ENCODE measurements around the gene DNAH11. TPM values are rescaled to one million over a fixed set of nuclear protein-coding genes. Genes with fewer than 3 reads are reported as not detected.
"Not testable (repeated sequence)": the region's sequence is repeated elsewhere in the genome, so short reads cannot be mapped to it uniquely, and the experiment has no call there.

Gene DNAH11
- total and polyA plus RNA-seq, 2 donors = 3.9 to 4.9 TPM

- 26% methylated on average over 6 of the region's 6 CpGs for WGBS
- no peaks in the 10 kb centered on the region for H3K36me3 ChIP-seq (ENCODE audit: control insufficient read depth in 2 of 2, insufficient read depth in 2 of 2, low read length in 1 of 2)
- peak overlapping the region; percentile 60 to 78 for H3K27ac ChIP-seq (ENCODE audit: low read depth in 1 of 2, low read length in 1 of 2)
- H3K9me3 ChIP-seq (ENCODE audit: control insufficient read depth in 2 of 2, insufficient read depth in 1 of 2, low read length in 1 of 2) = no peaks in the 10 kb centered on the region
- H3K27me3 ChIP-seq (ENCODE audit: control insufficient read depth in 2 of 2, insufficient read depth in 1 of 2, low read length in 1 of 2) = no peaks in the 10 kb centered on the region
- DNase-seq (ENCODE audit: low read depth in 6 of 9, low spot score in 9 of 9) = peak; percentile 2 to 63 (median 9)
- no peak overlapping the region for H3K4me3 ChIP-seq (ENCODE audit: low read length in 2 of 2)
- H3K4me1 ChIP-seq (ENCODE audit: control insufficient read depth in 2 of 2, insufficient read depth in 2 of 2, low read length in 2 of 2) = peaks cover 5 to 12% of the 10 kb centered on the region in 2 donors
Observed at GRCh38 chr7:21851559-21851967, 308.7 kb downstream of the DNAH11 start.

GRCh38 chr7:21865631-21866204 is 322.9 kb downstream of the DNAH11 start:
- WGBS = 81% methylated on average over 7 of the region's 7 CpGs
- H3K27ac ChIP-seq (ENCODE audit: low read depth in 1 of 2, low read length in 1 of 2); H3K9me3 ChIP-seq (ENCODE audit: control insufficient read depth in 2 of 2, insufficient read depth in 1 of 2, low read length in 1 of 2); DNase-seq (ENCODE audit: low read depth in 6 of 9, low spot score in 9 of 9); H3K27me3 ChIP-seq (ENCODE audit: control insufficient read depth in 2 of 2, insufficient read depth in 1 of 2, low read length in 1 of 2); H3K4me1 ChIP-seq (ENCODE audit: control insufficient read depth in 2 of 2, insufficient read depth in 2 of 2, low read length in 2 of 2); H3K4me3 ChIP-seq (ENCODE audit: low read length in 2 of 2); H3K36me3 ChIP-seq (ENCODE audit: control insufficient read depth in 2 of 2, insufficient read depth in 2 of 2, low read length in 1 of 2): not testable (repeated sequence)

- no peak overlapping the region for H3K27ac ChIP-seq (ENCODE audit: low read depth in 1 of 2, low read length in 1 of 2)
- no peak for DNase-seq (ENCODE audit: low read depth in 6 of 9, low spot score in 9 of 9)
- no peaks in the 10 kb centered on the region for H3K36me3 ChIP-seq (ENCODE audit: control insufficient read depth in 2 of 2, insufficient read depth in 2 of 2, low read length in 1 of 2)
- WGBS = 94% methylated on average over 1 of the region's 1 CpG
- H3K27me3 ChIP-seq (ENCODE audit: control insufficient read depth in 2 of 2, insufficient read depth in 1 of 2, low read length in 1 of 2) = no peaks in the 10 kb centered on the region
- no peaks in the 10 kb centered on the region for H3K4me1 ChIP-seq (ENCODE audit: control insufficient read depth in 2 of 2, insufficient read depth in 2 of 2, low read length in 2 of 2)
- H3K4me3 ChIP-seq (ENCODE audit: low read length in 2 of 2) = no peak overlapping the region
- no peaks in the 10 kb centered on the region for H3K9me3 ChIP-seq (ENCODE audit: control insufficient read depth in 2 of 2, insufficient read depth in 1 of 2, low read length in 1 of 2)
Observed at GRCh38 chr7:21866731-21867130, 323.9 kb downstream of the DNAH11 start.

GRCh38 chr7:21867226-21867625 is 324.4 kb downstream of the DNAH11 start:
- H3K4me3 ChIP-seq (ENCODE audit: low read length in 2 of 2) = no peak overlapping the region
- no peak for DNase-seq (ENCODE audit: low read depth in 6 of 9, low spot score in 9 of 9)
- H3K9me3 ChIP-seq (ENCODE audit: control insufficient read depth in 2 of 2, insufficient read depth in 1 of 2, low read length in 1 of 2) = no peaks in the 10 kb centered on the region

GRCh38 chr7:21867816-21868575 is 325.2 kb downstream of the DNAH11 start:
- H3K36me3 ChIP-seq (ENCODE audit: control insufficient read depth in 2 of 2, insufficient read depth in 2 of 2, low read length in 1 of 2) = no peaks in the 10 kb centered on the region
- 97% methylated on average over 8 of the region's 8 CpGs for WGBS
- H3K9me3 ChIP-seq (ENCODE audit: control insufficient read depth in 2 of 2, insufficient read depth in 1 of 2, low read length in 1 of 2) = no peaks in the 10 kb centered on the region
- no peaks in the 10 kb centered on the region for H3K4me1 ChIP-seq (ENCODE audit: control insufficient read depth in 2 of 2, insufficient read depth in 2 of 2, low read length in 2 of 2)
- no peak for DNase-seq (ENCODE audit: low read depth in 6 of 9, low spot score in 9 of 9)
- H3K4me3 ChIP-seq (ENCODE audit: low read length in 2 of 2) = no peak overlapping the region
- no peaks in the 10 kb centered on the region for H3K27me3 ChIP-seq (ENCODE audit: control insufficient read depth in 2 of 2, insufficient read depth in 1 of 2, low read length in 1 of 2)
- H3K27ac ChIP-seq (ENCODE audit: low read depth in 1 of 2, low read length in 1 of 2) = no peak overlapping the region

More at GRCh38 chr7:21867226-21867625, 324.4 kb downstream of the DNAH11 start:
- Histone ChIP-seq H3K36me3 (ENCODE audit: control insufficient read depth in 2 of 2, insufficient read depth in 2 of 2, low read length in 1 of 2) (no peaks in the 10 kb centered on the region), H3K27me3 (ENCODE audit: control insufficient read depth in 2 of 2, insufficient read depth in 1 of 2, low read length in 1 of 2) (no peaks in the 10 kb centered on the region), H3K4me1 (ENCODE audit: control insufficient read depth in 2 of 2, insufficient read depth in 2 of 2, low read length in 2 of 2) (no peaks in the 10 kb centered on the region), H3K27ac (ENCODE audit: low read depth in 1 of 2, low read length in 1 of 2) (no peak overlapping the region)

- DNase-seq (ENCODE audit: low read depth in 6 of 9, low spot score in 9 of 9) = no peak
- Histone ChIP-seq H3K36me3 (ENCODE audit: control insufficient read depth in 2 of 2, insufficient read depth in 2 of 2, low read length in 1 of 2) (no peaks in the 10 kb centered on the region), H3K4me3 (ENCODE audit: low read length in 2 of 2) (no peak overlapping the region), H3K9me3 (ENCODE audit: control insufficient read depth in 2 of 2, insufficient read depth in 1 of 2, low read length in 1 of 2) (no peaks in the 10 kb centered on the region), H3K27ac (ENCODE audit: low read depth in 1 of 2, low read length in 1 of 2) (no peak overlapping the region), H3K4me1 (ENCODE audit: control insufficient read depth in 2 of 2, insufficient read depth in 2 of 2, low read length in 2 of 2) (no peaks in the 10 kb centered on the region), H3K27me3 (ENCODE audit: control insufficient read depth in 2 of 2, insufficient read depth in 1 of 2, low read length in 1 of 2) (no peaks in the 10 kb centered on the region)
- 90% methylated on average over 3 of the region's 3 CpGs for WGBS
Observed at GRCh38 chr7:21868576-21868850, 325.7 kb downstream of the DNAH11 start.

- Histone ChIP-seq H3K27me3 (ENCODE audit: control insufficient read depth in 2 of 2, insufficient read depth in 1 of 2, low read length in 1 of 2) (no peaks in the 10 kb centered on the region), H3K27ac (ENCODE audit: low read depth in 1 of 2, low read length in 1 of 2) (no peak overlapping the region), H3K4me3 (ENCODE audit: low read length in 2 of 2) (no peak overlapping the region), H3K9me3 (ENCODE audit: control insufficient read depth in 2 of 2, insufficient read depth in 1 of 2, low read length in 1 of 2) (no peaks in the 10 kb centered on the region), H3K36me3 (ENCODE audit: control insufficient read depth in 2 of 2, insufficient read depth in 2 of 2, low read length in 1 of 2) (no peaks in the 10 kb centered on the region), H3K4me1 (ENCODE audit: control insufficient read depth in 2 of 2, insufficient read depth in 2 of 2, low read length in 2 of 2) (no peaks in the 10 kb centered on the region)
- WGBS = 76% methylated on average over 5 of the region's 5 CpGs
- DNase-seq (ENCODE audit: low read depth in 6 of 9, low spot score in 9 of 9) = no peak
Observed at GRCh38 chr7:21869785-21870402, 327.1 kb downstream of the DNAH11 start.

GRCh38 chr7:21883069-21883468 is 340.2 kb downstream of the DNAH11 start:
- WGBS = 99% methylated on average over 3 of the region's 3 CpGs
- Histone ChIP-seq H3K36me3 (ENCODE audit: control insufficient read depth in 2 of 2, insufficient read depth in 2 of 2, low read length in 1 of 2) (no peaks in the 10 kb centered on the region), H3K27ac (ENCODE audit: low read depth in 1 of 2, low read length in 1 of 2) (no peak overlapping the region), H3K27me3 (ENCODE audit: control insufficient read depth in 2 of 2, insufficient read depth in 1 of 2, low read length in 1 of 2) (no peaks in the 10 kb centered on the region), H3K4me1 (ENCODE audit: control insufficient read depth in 2 of 2, insufficient read depth in 2 of 2, low read length in 2 of 2) (no peaks in the 10 kb centered on the region), H3K4me3 (ENCODE audit: low read length in 2 of 2) (no peak overlapping the region), H3K9me3 (ENCODE audit: control insufficient read depth in 2 of 2, insufficient read depth in 1 of 2, low read length in 1 of 2) (no peaks in the 10 kb centered on the region)
- DNase-seq (ENCODE audit: low read depth in 6 of 9, low spot score in 9 of 9) = no peak

- H3K36me3 ChIP-seq (ENCODE audit: control insufficient read depth in 2 of 2, insufficient read depth in 2 of 2, low read length in 1 of 2); H3K27ac ChIP-seq (ENCODE audit: low read depth in 1 of 2, low read length in 1 of 2); H3K4me3 ChIP-seq (ENCODE audit: low read length in 2 of 2); H3K4me1 ChIP-seq (ENCODE audit: control insufficient read depth in 2 of 2, insufficient read depth in 2 of 2, low read length in 2 of 2); H3K9me3 ChIP-seq (ENCODE audit: control insufficient read depth in 2 of 2, insufficient read depth in 1 of 2, low read length in 1 of 2); H3K27me3 ChIP-seq (ENCODE audit: control insufficient read depth in 2 of 2, insufficient read depth in 1 of 2, low read length in 1 of 2); DNase-seq (ENCODE audit: low read depth in 6 of 9, low spot score in 9 of 9): not testable (repeated sequence)
- WGBS = 100% methylated on average over 2 of the region's 2 CpGs
Observed at GRCh38 chr7:21883501-21883900, 340.7 kb downstream of the DNAH11 start.
